ENCODE data around the gene HECW1. TPM values are rescaled to one million over a fixed set of nuclear protein-coding genes. Genes with fewer than 3 reads are reported as not detected.

Gene HECW1
- total RNA-seq, 4 donors from 2014 or later: 0.62 to 4.3 (median 1.4) TPM; not detected in 1

GRCh38 chr7:43553999-43554398 lies 441.6 kb downstream of the HECW1 start:
- no peak for DNase-seq (ENCODE audit: low spot score in 2 of 2)
- no peak overlapping the region for H3K4me3 ChIP-seq (ENCODE audit: low read depth, poor library complexity, severe bottlenecking)
- TF ChIP-seq, protein P1, sequence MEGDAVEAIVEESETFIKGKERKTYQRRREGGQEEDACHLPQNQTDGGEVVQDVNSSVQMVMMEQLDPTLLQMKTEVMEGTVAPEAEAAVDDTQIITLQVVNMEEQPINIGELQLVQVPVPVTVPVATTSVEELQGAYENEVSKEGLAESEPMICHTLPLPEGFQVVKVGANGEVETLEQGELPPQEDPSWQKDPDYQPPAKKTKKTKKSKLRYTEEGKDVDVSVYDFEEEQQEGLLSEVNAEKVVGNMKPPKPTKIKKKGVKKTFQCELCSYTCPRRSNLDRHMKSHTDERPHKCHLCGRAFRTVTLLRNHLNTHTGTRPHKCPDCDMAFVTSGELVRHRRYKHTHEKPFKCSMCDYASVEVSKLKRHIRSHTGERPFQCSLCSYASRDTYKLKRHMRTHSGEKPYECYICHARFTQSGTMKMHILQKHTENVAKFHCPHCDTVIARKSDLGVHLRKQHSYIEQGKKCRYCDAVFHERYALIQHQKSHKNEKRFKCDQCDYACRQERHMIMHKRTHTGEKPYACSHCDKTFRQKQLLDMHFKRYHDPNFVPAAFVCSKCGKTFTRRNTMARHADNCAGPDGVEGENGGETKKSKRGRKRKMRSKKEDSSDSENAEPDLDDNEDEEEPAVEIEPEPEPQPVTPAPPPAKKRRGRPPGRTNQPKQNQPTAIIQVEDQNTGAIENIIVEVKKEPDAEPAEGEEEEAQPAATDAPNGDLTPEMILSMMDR (IDR thresholded peaks at IDR 0.05): no peak
- TF ChIP-seq POLR2A (IDR thresholded peaks at IDR 0.05): no peak
- intact Hi-C loops (cut with DNase I; ENCODE audit: low total_unique reads): no loop called here
- WGBS, 2 donors: 45 to 52% methylated on average over 3 of the region's 3 CpGs

GRCh38 chr7:43554423-43554822 lies 442.0 kb downstream of the HECW1 start:
- no peak for TF ChIP-seq POLR2A (IDR thresholded peaks at IDR 0.05)
- TF ChIP-seq, protein P1 (IDR thresholded peaks at IDR 0.05): no peak
- intact Hi-C loops (cut with DNase I; ENCODE audit: low total_unique reads): no loop called here
- H3K4me3 ChIP-seq (ENCODE audit: low read depth, poor library complexity, severe bottlenecking): no peak overlapping the region
- no peak for DNase-seq (ENCODE audit: low spot score in 2 of 2)
- WGBS, 2 donors: 88 to 90% methylated on average over 15 of the region's 15 CpGs

- intact Hi-C loops (cut with DNase I; ENCODE audit: low total_unique reads): no loop called here
- 80 to 87% methylated on average over 7 of the region's 7 CpGs for WGBS, 2 donors
- no peak for DNase-seq (ENCODE audit: low spot score in 2 of 2)
- no peak overlapping the region for H3K4me3 ChIP-seq (ENCODE audit: low read depth, poor library complexity, severe bottlenecking)
- TF ChIP-seq POLR2A (IDR thresholded peaks at IDR 0.05): no peak
- TF ChIP-seq, protein P1 (IDR thresholded peaks at IDR 0.05): no peak
These were observed 445.5 kb downstream of the HECW1 start for GRCh38 chr7:43557831-43558495.

DNA sequence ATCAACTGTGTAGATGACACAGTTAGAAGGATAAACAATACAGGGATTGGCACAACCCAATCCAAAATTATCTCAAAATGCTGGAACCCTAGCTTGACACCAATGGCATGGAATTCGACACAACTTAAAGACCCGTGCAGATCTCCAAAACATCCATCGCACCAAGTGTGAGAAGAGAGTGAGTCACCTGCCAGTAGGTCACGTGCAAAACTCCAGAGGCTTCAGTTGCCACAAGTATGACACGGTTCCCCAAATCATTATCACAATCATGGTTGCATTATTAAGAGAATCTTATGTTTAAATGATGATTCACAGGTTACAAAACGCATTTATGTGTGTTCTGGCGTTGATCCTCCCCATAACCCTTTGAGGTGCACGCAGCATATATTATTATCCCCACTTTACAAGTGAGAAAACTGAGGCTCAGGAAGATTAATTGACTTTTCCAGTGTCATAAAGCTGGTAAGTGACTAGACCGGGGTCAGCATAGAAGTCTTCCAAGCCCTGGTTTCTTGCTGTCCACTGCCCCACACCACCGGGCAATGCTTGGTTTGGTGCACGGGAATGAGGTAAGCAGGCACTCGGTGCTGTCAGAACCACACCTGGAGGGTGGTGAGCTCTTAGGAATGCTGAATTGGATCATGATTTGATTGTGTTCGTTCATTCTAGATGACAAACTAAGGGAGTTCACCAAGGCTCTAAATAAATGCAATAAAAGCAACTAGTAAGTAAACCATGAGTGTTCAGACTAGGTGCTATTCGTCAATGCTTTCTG lies 446.9 kb downstream of the HECW1 start:
- 83 to 90% methylated on average over 14 of the region's 14 CpGs for WGBS, 2 donors
- intact Hi-C loops (cut with DNase I; ENCODE audit: low total_unique reads): no loop called here
- no peak overlapping the region for H3K4me3 ChIP-seq (ENCODE audit: low read depth, poor library complexity, severe bottlenecking)
- TF ChIP-seq, protein P1 (IDR thresholded peaks at IDR 0.05): no peak
- no peak for TF ChIP-seq POLR2A (IDR thresholded peaks at IDR 0.05)
- DNase-seq (ENCODE audit: low spot score in 2 of 2): no peak

DNA sequence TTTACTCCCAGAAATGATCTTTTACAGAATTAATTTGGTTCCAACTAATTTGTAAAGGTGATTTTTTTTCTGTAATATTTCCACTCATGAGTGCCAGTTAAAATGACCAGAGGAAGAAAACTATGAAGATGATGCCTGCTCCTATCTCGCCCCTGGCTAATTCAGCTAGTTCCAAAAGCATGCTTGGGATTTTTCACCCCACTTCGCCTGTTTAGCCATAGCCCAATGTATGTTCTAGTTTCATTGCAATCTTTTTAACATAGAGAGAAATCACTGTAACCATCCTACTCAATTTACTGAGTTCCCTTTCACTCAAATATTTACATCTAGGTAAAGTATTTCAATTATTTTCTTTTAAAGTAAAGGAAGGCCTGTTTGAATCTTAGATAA lies 447.5 kb downstream of the HECW1 start:
- no peak for DNase-seq (ENCODE audit: low spot score in 2 of 2)
- WGBS, 2 donors: 89 to 93% methylated on average over 2 of the region's 2 CpGs
- no peak overlapping the region for H3K4me3 ChIP-seq (ENCODE audit: low read depth, poor library complexity, severe bottlenecking)
- intact Hi-C loops (cut with DNase I; ENCODE audit: low total_unique reads): no loop called here
- TF ChIP-seq, protein P1 (IDR thresholded peaks at IDR 0.05): no peak
- TF ChIP-seq POLR2A (IDR thresholded peaks at IDR 0.05): no peak

Data from lower leg skin (tissue), 4 donors.